Calu3 (cell line): Measurements from ENCODE around the gene MRPL16. TPM values are rescaled to one million over a fixed set of nuclear protein-coding genes. Genes with fewer than 3 reads are reported as not detected.

Experiments used
- BruUV-seq: library from RNA; stranded (reverse); fragments of 400-500 nt; replicated peaks from 2 replicates; lab custom pipeline; 2021; lab: Mats Ljungman, UMichigan
- CTCF ChIA-PET: fragments of 300-600 bp; sonication (Branson Sonifier 250); formaldehyde crosslinking; loops from one replicate; lab custom pipeline; 2022; ENCODE audit warnings: antibody characterized with exemption; lab: Charles Lee
- DNase-seq: peaks from one replicate; pipeline ENCODE4 v3.0.0; 2022
- H3K27ac Mint-ChIP-seq: one replicate; pipeline ENCODE4 v1.8.0; 2022; ENCODE audit warnings: mixed read lengths; ENCODE audit not compliant: unreplicated experiment
- H3K27me3 Mint-ChIP-seq: one replicate; pipeline ENCODE4 v1.8.0; 2022; ENCODE audit warnings: mixed read lengths; ENCODE audit not compliant: unreplicated experiment
- H3K36me3 Mint-ChIP-seq: one replicate; pipeline ENCODE4 v1.8.0; 2022; ENCODE audit warnings: mild to moderate bottlenecking, moderate library complexity, mixed read lengths; ENCODE audit not compliant: insufficient read depth, unreplicated experiment
- H3K4me1 Mint-ChIP-seq: one replicate; pipeline ENCODE4 v1.8.0; 2022; ENCODE audit warnings: mild to moderate bottlenecking, low read depth, mixed read lengths; ENCODE audit not compliant: unreplicated experiment
- H3K4me3 Mint-ChIP-seq: one replicate; pipeline ENCODE4 v1.8.0; 2022; ENCODE audit warnings: mild to moderate bottlenecking, low read depth, moderate library complexity, mixed read lengths; ENCODE audit not compliant: unreplicated experiment
- H3K9me3 Mint-ChIP-seq: one replicate; pipeline ENCODE4 v1.8.0; 2022; ENCODE audit warnings: low read depth, mixed read lengths; ENCODE audit not compliant: unreplicated experiment
- intact Hi-C: fragments of 100-400 bp; cut with micrococcal nuclease; formaldehyde crosslinking; loops from one replicate; pipeline ENCODE4 v1.10.0; 2022; ENCODE audit not compliant: unreplicated experiment
- total RNA-seq: library from RNA; stranded (reverse); gene quantifications from 2 replicates; pipeline ENCODE4 v1.2.3, GENCODE V29; 2022
- TF ChIP-seq, protein P1 (sequence below): fragments of 200-600 bp; IDR thresholded peaks from one replicate; pipeline ENCODE4 v1.8.0; 2022; ENCODE audit warnings: antibody characterized with exemption; ENCODE audit not compliant: unreplicated experiment

Gene MRPL16
- total RNA-seq, 1 experiment from 2014 or later = 49.8 TPM

DNA sequence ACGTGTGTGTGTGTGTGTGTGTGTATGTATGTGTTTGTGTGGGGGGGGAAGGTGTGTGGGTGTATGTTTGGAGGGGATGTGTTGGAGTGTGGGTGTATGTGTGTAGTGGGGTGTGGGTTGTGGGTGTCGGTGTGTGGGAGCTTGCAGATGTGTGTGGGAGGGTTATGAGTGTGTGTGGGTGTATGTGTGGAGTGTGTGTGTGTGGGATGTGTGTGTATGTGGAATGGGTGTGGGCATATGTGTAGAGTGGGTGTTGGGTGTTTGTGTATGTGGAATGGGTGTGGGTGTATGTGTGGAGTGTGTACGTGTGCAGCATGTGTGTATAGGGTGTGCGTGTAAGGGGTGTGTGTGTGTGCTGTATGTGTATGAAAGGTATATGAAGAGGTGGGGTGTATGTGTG lies 40.8 kb downstream of the MRPL16 start:
- no TSS peak for BruUV-seq
- intact Hi-C loops = no loop called here
- peaks cover 8% of the 10 kb centered on the region for H3K4me1 Mint-ChIP-seq
- no peak overlapping the region for H3K4me3 Mint-ChIP-seq
- DNase-seq = no peak
- H3K27me3 Mint-ChIP-seq = no peaks in the 10 kb centered on the region
- TF ChIP-seq, protein P1, sequence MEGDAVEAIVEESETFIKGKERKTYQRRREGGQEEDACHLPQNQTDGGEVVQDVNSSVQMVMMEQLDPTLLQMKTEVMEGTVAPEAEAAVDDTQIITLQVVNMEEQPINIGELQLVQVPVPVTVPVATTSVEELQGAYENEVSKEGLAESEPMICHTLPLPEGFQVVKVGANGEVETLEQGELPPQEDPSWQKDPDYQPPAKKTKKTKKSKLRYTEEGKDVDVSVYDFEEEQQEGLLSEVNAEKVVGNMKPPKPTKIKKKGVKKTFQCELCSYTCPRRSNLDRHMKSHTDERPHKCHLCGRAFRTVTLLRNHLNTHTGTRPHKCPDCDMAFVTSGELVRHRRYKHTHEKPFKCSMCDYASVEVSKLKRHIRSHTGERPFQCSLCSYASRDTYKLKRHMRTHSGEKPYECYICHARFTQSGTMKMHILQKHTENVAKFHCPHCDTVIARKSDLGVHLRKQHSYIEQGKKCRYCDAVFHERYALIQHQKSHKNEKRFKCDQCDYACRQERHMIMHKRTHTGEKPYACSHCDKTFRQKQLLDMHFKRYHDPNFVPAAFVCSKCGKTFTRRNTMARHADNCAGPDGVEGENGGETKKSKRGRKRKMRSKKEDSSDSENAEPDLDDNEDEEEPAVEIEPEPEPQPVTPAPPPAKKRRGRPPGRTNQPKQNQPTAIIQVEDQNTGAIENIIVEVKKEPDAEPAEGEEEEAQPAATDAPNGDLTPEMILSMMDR = no peak
- H3K9me3 Mint-ChIP-seq = no peaks in the 10 kb centered on the region
- H3K27ac Mint-ChIP-seq = no peak overlapping the region
- CTCF ChIA-PET = interaction anchor here (0.7 kb wide), 1 partner anchor 8 kb away, joined by 4 read pairs; no protein-coding TSS in a partner anchor
- H3K36me3 Mint-ChIP-seq = peaks cover 13% of the 10 kb centered on the region

GRCh38 chr11:59769111-59769510 lies 41.5 kb downstream of the MRPL16 start:
- DNase-seq = no peak
- TF ChIP-seq, protein P1 = no peak
- Mint-ChIP-seq H3K27ac (no peak overlapping the region), H3K4me1 (peaks cover 15% of the 10 kb centered on the region), H3K9me3 (no peaks in the 10 kb centered on the region), H3K27me3 (no peaks in the 10 kb centered on the region), H3K36me3 (peaks cover 12% of the 10 kb centered on the region), H3K4me3 (no peak overlapping the region)
- intact Hi-C loops = no loop called here
- CTCF ChIA-PET = interaction anchor here (0.7 kb wide), 1 partner anchor 9 kb away, joined by 4 read pairs; no protein-coding TSS in a partner anchor
- BruUV-seq = no TSS peak

DNA sequence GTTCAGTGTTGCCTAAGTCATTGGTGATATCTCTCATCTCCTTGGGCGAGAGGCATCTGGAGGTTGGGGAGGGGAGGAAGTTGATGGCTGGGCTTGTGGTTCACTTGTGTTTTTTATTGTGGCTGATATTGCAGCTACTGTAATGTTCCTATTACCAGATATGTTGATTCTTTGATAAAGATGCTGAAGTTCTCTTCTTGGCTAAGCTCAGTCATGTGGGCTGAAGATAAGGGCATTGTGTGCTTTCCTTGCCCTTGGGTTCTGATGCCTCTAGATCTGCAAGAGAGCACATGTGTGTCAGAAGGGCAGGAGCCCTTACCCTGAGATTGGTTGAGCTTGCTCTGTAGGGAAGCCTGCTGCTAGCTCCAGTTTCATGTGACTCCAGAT lies 43.4 kb downstream of the MRPL16 start:
- CTCF ChIA-PET = no interaction called here
- Mint-ChIP-seq H3K27ac (no peak overlapping the region), H3K4me3 (no peak overlapping the region), H3K27me3 (no peaks in the 10 kb centered on the region), H3K36me3 (peaks cover 11% of the 10 kb centered on the region), H3K4me1 (peaks cover 27% of the 10 kb centered on the region), H3K9me3 (no peaks in the 10 kb centered on the region)
- no TSS peak for BruUV-seq
- intact Hi-C loops = no loop called here
- TF ChIP-seq, protein P1 = no peak
- DNase-seq = no peak

DNA sequence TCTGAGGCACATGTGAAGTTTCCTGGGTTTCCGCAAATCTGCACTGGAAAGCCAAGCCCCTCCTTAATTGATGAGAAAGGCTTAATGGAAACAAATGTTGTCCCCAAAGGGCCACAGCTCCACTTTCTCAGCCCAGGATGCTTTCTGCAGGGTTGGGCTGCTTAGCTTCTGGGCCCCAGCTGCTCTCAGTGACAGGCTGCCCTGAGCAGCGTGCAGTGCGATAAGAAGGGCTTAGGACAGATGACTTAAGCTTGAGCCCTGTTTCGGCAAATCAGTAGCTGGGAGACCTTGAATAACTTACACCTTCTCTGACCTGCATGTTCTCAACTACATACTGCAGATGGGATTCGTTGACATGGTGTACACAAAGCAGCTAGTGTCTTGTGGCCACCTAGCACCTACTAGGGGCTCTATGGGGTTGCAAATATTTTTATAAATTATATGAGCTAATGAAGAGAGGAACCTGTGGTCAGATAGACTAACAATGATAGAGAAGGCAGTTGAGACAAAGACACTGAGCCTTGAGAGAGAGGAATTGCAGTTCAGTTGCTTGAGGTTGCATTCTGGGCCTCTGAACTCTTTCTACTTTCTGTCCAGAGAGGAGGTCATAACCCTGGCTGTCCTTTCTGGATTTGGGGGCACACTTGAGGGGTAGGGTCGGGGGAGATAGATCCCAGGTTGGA lies 43.9 kb downstream of the MRPL16 start:
- no peak for DNase-seq
- intact Hi-C loops = no loop called here
- H3K4me1 Mint-ChIP-seq = peaks cover 30% of the 10 kb centered on the region
- TF ChIP-seq, protein P1 = no peak
- H3K36me3 Mint-ChIP-seq = peaks cover 10% of the 10 kb centered on the region
- CTCF ChIA-PET = no interaction called here
- no peak overlapping the region for H3K27ac Mint-ChIP-seq
- no peaks in the 10 kb centered on the region for H3K9me3 Mint-ChIP-seq
- BruUV-seq = no TSS peak
- H3K4me3 Mint-ChIP-seq = no peak overlapping the region
- H3K27me3 Mint-ChIP-seq = no peaks in the 10 kb centered on the region
